Activated T-cell treated with anti-CD3 and anti-CD28 coated beads for 1 hour (primary cell): ENCODE data around the gene NEK11.
"Not testable (repeated sequence)": the region's sequence is repeated elsewhere in the genome, so short reads cannot be mapped to it uniquely, and the experiment has no call there.

ENCODE experiments used
- DNase-seq: peaks from one replicate; pipeline ENCODE4 v3.0.0-alpha.2; 2020; ENCODE audit warnings: low read depth

The NEK11 gene

DNA sequence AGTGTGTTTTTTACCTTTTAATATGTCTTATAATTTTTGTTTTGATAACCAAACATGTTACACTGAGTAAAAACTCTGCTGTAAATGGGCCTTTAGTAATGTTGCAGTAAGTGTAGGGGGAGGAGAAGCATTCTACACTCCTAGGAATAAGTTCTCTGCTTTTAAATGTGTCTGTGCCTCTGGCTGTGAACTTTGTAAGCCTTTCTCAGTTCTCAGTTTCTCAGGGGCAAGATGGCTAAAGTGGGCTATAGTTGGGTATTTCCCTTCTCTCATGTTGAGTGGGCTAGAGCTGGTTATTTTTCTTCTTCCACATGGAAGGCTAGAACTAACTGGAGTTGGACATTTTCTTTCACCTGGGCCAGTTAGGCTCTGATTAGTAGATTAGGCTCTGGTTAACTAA, 279.6 kb downstream of the NEK11 start:
- no peak for DNase-seq

DNA sequence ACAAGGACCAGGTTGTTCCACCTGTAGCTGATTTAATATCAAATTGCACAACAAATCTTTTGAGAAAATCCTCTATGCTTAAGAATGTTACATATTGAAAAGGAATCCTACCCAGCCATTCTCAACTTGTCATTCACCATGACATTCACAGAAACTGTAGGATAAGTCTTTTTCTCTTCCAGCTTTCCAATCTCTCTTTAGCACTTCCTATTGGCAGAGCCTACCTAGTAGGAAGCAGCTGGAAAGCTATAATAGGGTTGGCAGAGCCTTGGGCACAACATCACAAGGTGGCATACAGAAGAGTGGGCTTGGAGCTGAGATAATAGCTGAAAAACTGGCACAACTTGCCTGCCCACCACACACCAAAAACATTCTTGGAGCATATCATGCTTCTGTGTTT, 287.6 kb downstream of the NEK11 start:
- no peak for DNase-seq

DNA sequence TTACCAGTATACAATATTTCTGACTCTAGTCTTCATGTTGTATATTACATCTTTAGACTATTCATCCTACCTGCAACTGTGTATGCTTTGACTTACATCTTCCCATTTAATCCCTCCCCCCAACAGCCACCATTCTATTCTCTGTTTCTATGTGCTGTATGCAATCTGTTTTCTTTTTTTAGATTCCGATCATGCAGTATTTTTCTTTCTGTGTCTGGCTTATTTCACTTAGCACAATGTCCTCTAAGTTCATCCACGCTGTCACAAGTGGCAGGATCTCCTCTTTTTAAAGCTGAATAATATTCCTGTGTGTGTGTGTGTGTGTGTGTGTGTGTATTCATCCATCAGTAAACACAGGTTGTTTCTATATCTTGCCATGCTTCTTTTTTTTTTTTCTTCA, 288.5 kb downstream of the NEK11 start:
- no peak for DNase-seq

DNA sequence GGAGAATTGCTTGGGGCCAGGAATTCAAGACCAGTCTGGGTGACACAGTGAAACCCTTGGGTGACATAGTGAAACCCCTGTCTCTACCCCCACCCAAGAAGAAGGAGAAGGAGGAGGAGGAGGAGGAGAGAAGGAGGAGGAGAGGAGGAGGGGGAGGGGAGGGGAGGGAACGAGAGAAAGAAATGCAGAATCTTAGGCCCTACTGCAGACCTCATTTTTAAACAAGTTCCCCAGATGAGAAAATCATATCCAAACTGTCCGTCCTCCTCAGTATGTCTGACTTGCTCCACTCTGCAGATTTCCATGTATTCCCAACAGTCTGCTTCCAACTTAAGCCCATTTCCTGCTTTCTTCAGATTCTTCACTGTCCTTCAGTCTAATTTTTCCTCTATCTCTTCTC, 291.0 kb downstream of the NEK11 start:
- no peak for DNase-seq

DNA sequence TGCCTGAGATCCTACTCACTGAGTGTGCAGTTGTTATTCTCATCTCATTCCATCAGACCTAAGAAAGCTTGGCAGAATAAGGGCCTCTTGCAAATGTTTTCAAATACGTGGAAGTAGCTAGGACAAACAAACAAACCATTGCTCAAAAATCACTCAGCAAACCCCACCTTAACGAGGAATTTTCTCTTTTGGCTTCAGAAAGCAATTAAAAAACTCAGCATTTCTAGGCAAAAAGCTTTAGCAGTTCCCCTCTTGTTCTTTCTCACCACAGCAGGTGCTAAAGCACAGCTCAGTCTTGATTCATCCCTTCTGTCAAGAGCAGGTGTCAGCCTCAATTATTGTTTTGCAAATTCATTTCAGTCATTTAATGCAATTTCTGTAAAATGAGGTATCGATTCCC, 296.3 kb downstream of the NEK11 start:
- no peak for DNase-seq

DNA sequence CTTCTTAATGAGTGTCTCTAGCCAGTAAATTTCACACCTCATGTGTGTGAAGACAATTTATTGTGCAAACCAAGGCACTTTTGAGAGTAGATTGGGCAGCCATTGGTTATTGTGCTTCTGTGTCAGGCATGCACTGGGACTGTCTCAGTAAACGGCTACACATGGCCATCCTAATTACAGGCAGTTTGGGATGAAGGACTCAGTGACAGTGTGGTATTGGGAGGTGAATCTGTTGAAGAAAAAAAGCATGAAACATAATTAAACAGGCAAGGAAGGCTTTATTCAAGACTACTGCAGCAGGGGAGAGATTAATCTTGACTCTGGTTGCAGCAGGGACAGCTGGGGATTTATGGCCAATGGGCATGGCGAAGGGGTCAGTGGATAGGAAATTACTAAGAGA, 297.1 kb downstream of the NEK11 start:
- no peak for DNase-seq

DNA sequence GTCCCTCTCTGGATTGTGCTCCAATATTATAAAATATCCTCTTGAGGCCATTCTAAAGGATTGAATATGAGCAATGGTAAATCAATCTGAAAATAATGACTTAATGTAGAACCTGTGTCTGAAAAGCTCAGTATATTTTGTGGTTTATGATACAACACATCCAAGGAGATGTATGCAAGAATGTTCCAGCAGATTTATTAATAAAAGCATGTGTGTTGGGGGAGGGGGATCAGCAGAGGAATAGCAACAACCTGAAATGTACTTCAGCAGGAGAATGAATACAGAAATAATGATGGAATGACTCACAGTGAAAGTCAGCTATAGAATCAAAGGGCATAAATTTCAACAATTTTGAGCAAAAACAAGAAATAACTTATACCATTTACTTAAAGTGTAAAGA, 298.2 kb downstream of the NEK11 start:
- DNase-seq: no peak

DNA sequence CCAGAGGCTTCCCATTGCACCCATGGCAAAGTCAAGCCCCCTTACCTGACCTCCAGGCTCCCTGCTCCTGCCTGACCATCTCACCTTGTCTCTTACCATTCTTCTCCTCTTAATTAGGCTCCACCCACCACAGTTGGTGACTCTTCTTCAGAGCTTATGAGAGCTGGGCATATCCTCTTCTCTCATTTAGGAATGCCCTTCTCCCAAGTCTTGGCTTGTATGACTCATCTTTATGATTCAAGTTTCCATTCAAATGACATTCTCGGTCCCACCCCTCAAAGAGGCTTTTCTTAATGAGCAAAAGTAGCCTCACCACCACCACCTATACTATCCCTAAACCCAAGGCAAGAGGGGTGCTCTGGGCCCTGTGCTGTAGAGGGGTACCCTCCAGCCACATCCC, 299.6 kb downstream of the NEK11 start:
- no peak for DNase-seq

DNA sequence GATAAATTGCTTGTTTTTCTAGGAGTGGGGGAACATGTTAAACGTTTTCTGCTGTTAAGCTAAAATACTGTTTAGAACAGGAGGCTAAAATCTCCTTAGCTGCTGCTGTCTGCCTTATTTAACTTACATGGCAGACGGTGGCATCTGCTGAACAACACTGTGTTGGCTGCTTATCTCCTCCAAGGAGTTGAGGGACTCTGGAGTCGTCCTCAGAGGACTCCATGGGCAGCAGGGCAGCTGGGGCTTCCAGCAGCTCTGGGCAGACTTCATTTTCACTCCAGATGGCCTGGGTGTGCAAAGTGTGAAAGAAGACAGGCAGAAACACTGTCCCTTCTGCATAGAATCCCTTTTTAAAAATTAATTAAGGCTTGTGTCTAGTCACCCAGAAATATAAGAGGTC, 302.0 kb downstream of the NEK11 start:
- DNase-seq: no peak

DNA sequence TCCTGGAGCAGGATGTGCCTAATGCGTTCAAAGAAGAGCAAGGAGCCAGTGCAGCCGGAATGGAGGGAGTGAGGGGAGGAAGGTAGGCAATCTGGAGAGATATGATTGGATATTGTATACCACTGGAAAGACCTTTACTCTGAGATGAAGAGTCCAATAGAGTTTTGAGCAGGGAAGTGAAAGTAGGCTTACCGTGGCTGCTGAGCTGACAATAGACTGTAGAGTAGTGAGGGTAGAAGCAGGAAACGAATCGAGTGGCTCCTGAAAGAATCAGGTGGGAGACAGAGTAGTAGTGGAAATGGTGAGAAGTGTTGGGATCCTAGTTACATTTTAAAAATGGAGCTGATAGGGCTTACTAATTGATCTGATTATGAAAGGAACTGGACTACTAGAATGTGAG, 303.1 kb downstream of the NEK11 start:
- no peak for DNase-seq

DNA sequence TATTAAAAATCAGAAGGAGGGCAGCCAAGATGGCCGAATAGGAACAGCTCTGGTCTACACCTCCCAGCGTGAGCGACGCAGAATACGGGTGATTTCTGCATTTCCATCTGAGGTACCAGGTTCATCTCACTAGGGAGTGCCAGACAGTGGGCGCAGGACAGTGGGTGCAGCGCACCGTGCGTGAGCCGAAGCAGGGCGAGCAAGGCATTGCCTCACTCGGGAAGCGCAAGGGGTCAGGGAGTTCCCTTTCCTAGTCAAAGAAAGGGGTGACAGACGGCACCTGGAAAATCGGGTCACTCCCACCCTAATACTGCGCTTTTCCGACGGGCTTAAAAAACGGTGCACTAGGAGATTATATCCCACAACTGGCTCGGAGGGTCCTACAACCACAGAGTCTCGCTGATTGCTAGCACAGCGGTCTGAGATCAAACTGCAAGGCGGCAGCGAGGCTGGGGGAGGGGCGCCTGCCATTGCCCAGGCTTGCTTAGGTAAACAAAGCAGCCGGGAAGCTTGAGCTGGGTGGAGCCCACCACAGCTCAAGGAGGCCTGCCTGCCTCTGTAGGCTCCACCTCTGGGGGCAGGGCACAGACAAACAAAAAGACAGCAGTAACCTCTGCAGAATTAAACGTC, 304.9 kb downstream of the NEK11 start:
- DNase-seq: not testable (repeated sequence)

DNA sequence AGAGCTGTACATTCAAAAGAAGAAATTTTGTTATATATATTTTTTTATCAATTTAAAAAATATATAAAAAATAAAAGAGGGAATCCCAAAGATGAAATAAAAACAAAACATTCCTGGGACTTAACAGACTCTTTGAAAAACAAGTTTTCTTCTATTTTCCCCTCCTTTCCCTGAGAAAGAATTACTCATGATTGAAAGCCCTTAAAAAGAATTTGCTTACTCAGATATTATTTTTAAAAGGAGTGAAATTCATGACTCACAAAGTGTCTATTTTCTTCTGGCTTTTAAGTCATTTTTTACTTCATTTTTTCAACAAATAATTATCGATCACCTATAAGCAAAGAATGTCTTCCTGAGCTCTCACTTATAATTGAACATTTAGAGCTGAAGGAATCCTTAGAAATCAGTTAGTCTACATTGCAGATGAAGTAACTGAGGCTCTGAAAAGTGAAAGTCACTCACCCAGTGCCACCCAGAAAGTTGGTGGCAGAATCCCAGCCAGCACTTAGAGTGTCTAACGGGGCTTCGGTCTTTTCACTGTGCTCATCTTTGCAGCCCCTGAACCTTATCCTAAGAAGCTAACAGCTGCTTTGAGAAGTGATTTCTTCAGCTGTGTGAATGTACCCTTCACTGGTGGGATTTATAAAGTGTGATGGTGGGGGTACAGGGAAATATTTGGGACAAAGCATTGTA, 312.4 kb downstream of the NEK11 start:
- no peak for DNase-seq

DNA sequence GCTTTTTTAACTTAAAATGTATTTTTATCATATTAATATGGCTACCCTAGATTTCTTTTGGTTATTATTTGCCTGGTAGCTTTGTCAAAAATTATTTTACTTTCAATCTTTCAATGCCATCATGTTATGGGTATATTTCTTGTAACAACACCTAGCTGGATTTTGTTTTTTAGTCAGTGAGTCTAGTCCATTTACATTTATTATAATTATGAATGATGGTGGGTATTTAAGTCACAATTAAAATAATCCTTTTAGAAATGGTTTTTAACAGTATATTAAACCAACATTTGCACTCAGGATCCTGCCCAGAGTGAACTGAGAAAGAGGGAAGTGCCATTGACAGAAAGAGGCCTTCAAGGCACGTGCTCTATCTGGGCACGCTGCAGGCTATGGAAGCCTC, 315.1 kb downstream of the NEK11 start:
- DNase-seq: no peak

DNA sequence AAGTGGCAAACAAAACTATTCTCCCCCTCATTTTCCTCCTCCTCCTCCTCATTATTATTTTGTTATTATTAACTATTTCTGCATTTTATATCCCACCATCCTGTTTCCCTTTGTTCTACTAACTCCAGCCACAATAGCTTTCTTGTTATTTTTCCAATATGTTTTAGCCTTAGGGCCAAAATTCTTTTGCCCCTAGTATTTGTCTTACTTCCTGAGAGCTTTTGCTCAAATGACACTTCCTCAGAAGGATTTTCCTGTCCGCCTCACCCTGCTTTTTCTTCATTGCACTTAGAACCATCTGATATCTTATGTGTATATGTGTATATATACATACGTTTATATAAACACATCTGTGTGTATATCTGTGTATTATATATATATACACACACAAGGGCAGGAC, 322.2 kb downstream of the NEK11 start:
- DNase-seq: no peak

DNA sequence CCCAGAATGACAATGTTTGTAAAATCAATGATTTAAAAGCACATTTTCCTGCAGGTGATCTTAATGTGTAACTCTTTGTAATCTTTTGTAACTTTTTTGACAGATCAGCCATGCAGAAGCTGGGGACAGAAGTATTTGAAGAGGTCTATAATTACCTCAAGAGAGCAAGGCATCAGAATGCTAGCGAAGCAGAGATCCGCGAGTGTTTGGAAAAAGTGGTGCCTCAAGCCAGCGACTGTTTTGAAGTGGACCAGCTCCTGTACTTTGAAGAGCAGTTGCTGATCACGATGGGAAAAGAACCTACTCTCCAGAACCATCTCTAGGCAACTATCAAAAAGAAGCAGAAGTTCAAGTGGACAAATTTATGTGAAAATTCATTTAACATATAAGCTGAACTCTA, 322.8 kb downstream of the NEK11 start:
- no peak for DNase-seq

DNA sequence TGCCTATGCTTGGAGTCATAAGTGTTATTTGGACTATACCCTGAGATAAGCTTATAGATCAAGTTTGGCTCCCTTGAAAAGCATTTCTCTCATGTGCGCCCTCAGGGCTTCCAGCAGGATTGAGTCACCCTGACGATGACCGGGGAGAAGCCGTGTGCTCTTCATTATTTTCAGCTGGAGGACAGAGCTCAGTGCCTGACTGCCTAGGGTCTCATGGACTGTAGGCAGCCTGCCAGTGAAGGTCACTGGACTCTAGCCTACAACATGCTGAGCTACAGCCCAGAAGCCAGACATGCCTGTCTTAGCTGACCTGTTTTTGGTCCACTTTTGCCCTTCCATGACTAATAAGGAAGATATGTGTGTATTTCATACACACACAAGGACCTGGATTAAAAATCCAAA, 323.3 kb downstream of the NEK11 start:
- DNase-seq: no peak

DNA sequence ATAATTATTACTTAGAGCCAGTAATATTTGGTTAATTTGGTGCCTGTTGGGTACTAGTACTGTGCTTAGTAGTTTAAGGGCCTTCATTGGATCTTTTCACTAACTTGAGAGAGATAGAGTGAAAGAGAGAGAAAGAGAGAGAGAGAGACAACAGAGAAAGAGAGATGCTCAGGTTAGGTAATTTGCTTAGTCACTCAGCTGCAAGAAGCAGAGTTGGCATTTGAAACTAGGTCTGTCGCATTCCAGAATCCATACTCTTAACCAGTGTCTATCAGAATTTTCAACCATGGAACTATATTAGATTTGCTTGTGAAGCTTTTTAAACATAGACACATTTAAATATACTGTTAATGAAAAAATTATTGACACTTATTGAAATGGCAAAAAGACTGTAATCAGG, 323.8 kb downstream of the NEK11 start:
- DNase-seq: no peak

DNA sequence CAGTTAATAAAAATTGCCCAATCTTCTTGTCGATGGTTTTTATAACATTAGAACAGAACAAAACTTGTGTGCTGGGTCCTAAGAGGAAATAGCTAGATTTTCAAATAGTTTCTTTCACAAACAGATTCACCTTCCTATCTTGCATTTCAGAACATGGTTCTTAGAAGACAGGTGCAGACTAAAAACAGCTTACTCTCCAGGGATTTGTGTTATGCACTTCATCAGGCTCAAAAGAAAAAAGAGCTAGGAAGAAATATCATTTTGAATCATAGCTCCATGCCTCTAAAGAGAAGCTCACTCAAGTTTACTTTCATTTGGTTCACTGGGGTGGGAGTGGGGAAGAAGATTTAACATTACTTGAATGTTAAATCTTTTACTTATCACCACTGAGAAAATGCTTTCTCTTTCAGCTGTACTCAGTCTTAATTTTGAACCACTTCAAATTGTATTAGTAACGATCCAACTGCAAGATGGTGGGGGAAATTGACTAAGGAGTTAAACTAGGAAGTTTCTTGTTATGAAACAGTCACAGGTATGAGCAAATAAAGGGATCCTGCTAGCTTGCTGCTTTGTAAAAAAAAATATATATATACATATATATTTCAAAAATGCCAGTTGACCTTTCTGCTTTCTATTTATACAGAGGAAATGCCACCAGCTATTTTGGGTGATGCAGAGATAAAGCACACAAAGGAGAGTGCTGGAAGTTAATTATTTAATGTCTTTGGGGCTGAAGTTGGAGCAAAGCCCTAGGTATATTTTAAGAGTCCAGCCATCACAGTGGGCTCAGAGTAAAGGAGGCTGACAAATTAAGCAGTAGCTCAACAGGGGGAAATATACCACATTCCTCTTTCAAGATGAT, 326.6 kb downstream of the NEK11 start:
- DNase-seq: no peak

DNA sequence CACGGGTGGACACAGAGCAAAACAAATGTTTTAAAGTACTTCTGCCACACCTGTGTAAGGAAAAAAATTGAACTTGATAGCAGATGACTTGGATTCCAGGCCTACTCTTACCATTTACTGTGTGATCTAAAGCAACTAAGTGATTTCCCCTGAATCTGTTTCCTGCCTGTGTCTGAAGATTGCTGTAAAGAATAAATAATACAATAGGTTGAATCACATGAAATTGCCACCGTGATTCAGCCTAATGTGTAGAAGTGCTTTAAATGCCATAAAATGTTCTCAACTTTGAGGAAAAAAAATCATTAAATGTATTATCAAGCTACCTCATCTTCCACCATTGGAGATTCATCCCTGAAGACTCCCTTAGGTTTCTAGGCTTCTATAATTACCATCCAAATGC, 327.3 kb downstream of the NEK11 start:
- no peak for DNase-seq

DNA sequence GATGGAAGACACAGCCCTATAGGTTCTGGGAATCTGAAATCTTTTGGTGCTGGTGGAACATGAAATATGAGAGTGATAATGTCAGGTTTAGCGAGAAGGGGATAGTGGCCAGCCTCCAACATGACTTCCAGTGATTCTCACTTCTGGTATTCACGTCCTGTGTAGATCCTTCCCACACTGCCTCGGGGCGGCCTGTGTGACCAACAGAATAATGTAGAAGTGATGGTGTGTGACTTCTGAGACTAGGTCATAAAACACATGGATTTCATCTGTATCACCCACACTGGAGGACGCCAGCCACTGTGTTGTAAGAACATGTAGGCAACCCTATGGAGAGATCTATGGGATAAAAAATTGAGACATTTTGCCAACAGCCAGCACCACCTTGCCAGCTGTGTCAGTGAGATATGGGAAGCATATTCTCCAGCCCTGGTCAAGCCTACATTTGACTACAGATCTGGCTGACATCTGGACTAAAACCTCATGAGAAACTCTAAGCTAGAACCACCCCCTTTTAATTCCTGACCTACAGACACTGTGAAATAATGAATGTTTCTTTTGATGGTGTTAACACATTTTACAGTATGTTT, 329.4 kb downstream of the NEK11 start:
- DNase-seq: no peak

DNA sequence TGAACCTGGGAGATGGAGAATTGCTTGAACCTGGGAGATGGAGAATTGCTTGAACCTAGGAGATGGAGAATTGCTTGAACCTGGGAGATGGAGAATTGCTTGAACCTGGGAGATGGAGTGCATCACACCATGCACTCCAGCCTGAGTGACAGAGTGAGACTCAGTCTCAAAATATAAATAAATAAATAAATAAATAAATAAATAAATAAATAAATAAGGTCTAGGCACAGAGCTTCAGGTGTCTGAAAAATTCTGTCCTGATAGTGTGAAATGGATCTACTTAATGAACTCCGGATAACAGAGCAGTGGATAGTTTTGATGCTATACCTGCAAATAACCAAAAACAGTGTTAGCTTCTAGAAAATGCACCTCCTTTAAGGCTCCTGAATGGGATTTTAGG, 330.6 kb downstream of the NEK11 start:
- no peak for DNase-seq

DNA sequence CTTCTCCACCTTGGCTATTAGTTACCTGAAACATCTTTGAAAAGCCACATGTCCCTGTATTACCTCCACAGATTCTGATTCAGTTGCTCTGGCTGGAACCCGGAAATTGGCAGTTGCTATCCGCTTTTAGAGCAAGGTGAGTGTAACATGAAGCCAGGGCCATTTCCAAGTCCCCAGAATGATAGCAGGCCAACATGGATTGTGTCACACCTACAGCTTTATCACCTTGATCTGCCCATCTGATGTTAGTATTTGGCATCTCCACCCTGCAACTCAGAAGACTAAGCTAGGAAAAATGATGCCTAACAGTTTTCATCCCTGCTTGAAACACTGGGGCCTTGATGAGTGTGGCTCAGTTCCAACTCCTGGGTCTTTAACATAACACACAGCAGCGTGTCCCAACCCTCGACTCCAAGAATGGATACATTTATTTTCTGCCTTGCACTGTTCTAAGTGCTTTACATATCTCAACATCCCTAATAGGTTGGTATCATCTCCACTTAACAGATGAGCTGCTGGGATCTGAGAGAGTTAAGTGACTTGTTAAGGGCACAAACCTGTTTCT, 333.6 kb downstream of the NEK11 start:
- DNase-seq: no peak

DNA sequence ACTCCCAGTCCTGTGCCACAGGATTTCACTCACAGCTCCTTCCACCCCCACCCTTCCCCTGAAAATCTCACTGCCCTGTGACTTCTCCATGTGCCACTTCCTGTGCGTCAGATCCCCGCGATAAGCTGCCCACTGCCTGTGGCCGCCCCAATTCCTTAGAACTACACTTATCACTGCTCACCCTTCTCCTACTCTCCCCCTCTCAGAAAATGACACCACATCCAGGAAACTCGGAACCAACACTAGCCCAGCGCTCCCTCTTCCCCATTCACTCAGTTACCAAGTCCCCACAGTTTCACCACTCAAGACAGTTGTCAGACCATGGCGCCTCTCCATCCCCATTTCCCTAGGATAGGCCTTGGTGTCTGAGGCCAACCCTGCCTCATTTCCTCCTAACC, 334.4 kb downstream of the NEK11 start:
- not testable (repeated sequence) for DNase-seq
